NCI-H524 treated with DMSO at 0.1 percent for 48 hours (cell line): ENCODE measurements around the gene C11orf65.
"Not testable (repeated sequence)": the region's sequence is repeated elsewhere in the genome, so short reads cannot be mapped to it uniquely, and the experiment has no call there.

Experiments used
- DNase-seq: peaks from one replicate; lab custom pipeline; 2025; lab: John Stamatoyannopoulos, UW

Gene C11orf65

DNA sequence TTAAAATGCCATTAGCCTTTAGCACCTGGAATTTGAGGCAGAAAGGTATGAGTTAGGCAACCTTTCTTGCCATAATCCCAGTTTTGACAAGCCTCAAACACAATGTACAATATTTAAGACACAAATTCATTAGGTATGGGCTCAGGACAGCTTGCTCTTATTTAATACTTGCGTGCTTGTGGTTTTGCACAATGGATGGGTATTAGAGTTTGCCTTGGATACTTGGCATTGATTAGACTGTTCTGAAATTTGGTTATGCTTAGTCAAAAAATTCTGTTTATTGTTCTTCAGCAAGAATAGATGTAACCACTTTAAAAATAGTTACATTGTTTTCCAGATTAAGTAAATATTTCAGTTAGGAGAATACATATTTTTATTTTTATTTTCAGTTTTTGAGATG lies 5.4 kb upstream of the C11orf65 start:
- no peak for DNase-seq

- DNase-seq, result no peak
Measured at GRCh38 chr11:108468478-108468864, 1.1 kb upstream of the C11orf65 start.

DNA sequence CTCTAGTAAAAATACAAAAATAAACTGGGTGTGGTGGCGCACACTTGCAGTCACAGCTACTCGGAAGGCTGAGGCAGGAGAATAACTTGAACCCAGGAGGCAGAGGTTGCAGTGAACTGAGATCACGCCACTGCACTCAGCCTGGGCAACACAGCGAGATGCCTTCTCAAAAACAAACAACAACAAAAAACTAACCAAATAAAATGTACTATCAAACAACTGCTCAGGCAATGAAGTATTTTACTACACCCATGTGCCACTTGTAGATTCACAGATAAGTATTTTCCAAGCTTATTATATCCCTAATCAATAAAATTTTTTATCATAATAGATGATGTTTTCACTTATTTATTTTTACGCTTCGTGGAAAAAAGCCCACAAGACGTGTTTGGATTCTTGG lies 924 bp downstream of the C11orf65 start:
- no peak for DNase-seq

- DNase-seq, result no peak
Measured at GRCh38 chr11:108453207-108453835, 14.0 kb downstream of the C11orf65 start.

GRCh38 chr11:108441445-108441844 lies 25.9 kb downstream of the C11orf65 start:
- DNase-seq, result not testable (repeated sequence)

- DNase-seq, result no peak
Measured at GRCh38 chr11:108436594-108436993, 30.7 kb downstream of the C11orf65 start.

- DNase-seq, result no peak
Measured at GRCh38 chr11:108435066-108435465, 32.3 kb downstream of the C11orf65 start.

- DNase-seq, result no peak
Measured at GRCh38 chr11:108432783-108433182, 34.5 kb downstream of the C11orf65 start.

- DNase-seq, result no peak
Measured at GRCh38 chr11:108431997-108432396, 35.3 kb downstream of the C11orf65 start.

- DNase-seq, result no peak
Measured at GRCh38 chr11:108431370-108431769, 36.0 kb downstream of the C11orf65 start.

DNA sequence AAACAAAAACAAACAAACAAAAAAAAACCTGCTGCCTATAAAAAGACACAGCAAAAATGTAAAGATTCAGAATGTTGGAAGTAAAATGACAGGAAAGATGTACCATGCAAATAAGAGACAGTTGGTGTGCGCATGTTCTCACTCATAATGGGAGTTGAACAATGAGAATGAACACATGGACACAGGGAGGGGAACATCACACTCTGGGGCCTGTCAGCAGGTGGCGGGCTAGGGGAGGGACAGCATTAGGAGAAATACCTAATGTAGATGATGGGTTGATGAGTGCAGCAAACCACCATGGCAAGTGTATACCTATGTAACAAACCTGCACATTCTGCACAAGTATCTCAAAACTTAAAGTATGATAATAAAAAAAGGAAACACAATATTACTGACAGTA lies 49.8 kb downstream of the C11orf65 start:
- peak; percentile 10 for DNase-seq

DNA sequence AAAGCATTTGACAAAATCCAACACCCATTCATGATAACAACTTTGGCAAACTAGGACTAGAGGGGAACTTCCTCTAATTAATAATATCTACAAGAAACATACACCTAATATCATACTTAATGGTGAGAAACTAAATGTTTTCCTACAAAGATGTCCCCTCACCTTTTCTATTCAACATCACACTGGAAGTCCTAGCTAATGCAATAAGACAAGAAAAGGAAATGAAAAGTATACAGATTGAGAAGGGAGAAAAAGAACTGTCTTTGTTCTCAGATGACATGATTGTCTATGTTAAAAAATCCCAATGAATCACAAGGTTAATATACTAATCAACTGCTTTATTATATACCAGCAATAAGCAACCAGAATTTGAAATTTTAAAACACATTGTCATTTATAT lies 52.4 kb downstream of the C11orf65 start:
- no peak for DNase-seq

GRCh38 chr11:108405706-108406105 lies 61.6 kb downstream of the C11orf65 start:
- no peak for DNase-seq

- DNase-seq, result no peak
Measured at GRCh38 chr11:108403052-108403451, 64.3 kb downstream of the C11orf65 start.

GRCh38 chr11:108402241-108402640 lies 65.1 kb downstream of the C11orf65 start:
- no peak for DNase-seq

DNA sequence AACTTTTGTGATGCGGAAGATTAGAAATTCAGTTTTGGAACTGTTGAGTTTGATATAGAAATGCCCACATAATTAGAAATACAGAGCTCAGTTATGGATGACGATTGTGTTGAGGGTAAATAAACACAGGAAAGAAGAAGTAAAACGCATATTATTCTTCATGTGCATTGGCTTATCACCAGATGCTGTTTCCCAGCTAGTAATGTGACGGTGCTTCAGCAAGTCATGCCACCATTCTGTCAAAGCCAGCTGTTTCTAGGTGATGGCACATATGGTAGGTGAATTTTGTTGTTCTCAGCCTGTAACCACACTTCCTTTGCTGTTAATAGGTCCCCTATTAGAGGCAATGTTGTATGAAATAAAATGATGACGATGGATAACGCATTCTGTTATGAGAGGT lies 68.9 kb downstream of the C11orf65 start:
- DNase-seq, result no peak

GRCh38 chr11:108396672-108397071 lies 70.7 kb downstream of the C11orf65 start:
- not testable (repeated sequence) for DNase-seq

DNA sequence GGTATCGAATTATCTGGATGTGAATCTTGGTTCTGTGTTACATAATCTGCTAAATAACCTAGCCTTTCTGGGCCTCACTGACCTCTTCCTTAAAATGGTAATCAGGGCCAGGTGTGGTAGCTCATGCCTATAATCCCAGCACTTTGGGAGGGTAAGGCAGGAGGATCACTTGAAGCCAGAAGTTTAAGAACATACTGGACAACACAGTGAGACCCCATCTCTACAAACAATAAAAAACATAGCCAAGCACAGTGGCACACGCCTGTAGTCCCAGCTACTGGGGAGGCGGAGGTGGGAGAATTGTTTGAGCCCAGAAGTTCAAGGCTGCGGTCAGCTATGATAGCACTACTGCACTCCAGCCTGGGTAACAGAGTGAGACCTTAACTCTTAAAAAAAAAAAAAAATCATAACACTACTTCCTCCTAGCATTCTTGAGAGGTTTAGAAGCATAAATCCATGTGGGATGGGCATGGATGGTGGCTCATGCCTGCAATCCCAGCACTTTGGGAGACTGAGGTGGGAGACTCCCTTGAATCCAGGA lies 72.5 kb downstream of the C11orf65 start:
- no peak for DNase-seq

DNA sequence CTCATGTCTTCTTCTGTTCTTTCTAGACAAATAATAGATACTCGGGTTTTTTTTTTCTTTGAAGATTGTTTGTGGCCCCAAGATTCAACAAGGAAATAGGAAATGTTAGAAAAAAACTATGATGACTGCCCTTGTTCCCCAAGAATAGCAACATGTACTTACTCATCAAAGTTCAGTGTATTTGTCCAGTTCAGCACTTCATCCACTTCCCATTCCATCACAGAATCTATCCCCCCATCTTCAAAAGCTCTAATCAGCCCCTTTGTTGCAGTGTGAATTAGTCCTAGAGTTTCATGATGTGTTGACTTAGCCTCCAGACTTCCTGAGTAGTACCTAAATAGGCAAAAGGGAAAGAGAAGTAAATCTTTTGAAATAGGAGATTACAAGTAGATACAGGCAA lies 74.3 kb downstream of the C11orf65 start:
- DNase-seq, result no peak

- no peak for DNase-seq
Measured at GRCh38 chr11:108392353-108392752, 75.0 kb downstream of the C11orf65 start.

DNA sequence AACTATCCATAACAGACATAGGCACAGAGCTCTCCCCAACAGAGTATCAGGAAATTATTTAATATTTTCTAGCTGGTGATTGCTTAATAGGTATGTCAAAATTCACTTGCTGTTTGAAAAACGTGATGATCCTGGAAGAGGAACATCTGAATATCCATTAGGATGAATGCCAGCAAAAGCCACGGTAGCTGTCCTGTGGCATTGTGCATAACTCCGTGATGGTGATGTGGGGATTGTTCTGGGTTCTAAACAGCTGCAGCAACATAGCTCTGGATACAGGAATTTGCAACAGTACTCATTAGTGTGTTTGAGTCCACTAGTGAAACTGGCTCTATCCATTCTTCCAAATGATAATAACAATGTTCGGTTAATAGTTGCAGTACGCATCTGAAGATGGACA lies 78.8 kb downstream of the C11orf65 start:
- no peak for DNase-seq

GRCh38 chr11:108373505-108373904 lies 93.8 kb downstream of the C11orf65 start:
- DNase-seq, result not testable (repeated sequence)

DNA sequence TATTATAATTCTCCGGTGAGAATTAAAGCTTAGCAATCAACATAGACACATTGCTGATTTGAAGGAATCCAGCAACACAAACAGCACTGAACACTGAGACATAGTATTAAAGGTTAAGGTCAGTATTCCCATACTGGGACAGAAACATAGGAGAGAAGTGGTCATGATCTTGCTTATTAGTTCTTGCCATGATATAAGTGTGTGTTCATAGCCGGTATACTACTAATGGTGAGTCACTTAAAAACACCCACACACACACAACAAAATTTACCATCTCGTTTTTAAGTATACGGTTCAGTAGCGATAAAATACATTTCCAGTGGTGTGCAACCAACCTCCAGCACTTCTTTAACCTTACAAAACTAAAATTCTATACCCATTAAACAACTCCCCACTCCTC lies 96.3 kb downstream of the C11orf65 start:
- no peak for DNase-seq

DNA sequence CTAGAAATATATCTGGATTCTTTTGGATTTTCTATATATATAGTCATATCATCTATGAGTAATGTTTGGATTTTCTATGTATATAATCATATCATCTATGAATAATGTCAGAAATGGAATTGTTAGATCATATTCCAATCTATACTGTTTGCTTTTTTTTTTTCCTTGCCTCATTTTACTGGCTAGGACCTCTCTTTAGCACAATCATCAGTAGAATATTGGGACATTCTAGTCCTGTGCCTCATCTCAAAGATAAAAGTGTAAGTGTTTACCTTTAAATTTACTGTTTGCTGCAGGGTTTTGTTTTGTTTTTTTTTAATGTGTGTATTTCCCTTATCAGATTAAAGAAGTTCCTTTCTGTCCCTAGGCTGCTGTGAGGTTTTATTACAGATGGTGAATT lies 97.0 kb downstream of the C11orf65 start:
- no peak for DNase-seq
